Measurements from ENCODE around the gene FLT4. TPM values are rescaled to one million over a fixed set of nuclear protein-coding genes. Genes with fewer than 3 reads are reported as not detected.
A peak's percentile ranks its signal among the peaks of the same experiment; 100 is the strongest.

FLT4 gene
- total RNA-seq, 1 experiment from 2014 or later: 6.3 TPM

DNA sequence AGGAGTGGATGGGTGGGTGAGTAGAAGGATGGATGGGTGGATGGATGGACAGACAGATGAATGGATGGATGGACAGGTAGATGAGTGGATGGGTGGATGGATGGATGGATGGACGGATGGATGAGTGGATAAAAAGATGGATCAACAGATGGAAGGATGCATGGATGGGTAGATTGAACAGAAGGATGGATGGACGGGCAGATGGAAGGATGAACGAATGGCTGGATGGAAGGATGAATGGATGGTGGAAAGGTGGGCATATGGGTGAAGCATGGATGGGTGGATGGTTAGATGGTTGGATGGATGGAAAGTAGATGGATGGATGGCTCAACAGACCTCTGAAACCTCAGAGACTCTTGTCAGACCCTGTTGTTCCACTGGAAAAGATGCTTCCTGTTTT, 10.1 kb downstream of the FLT4 start:
- H4K20me1 ChIP-seq (ENCODE audit: control insufficient read depth, insufficient read depth, insufficient read length): peaks cover 3% of the 10 kb centered on the region
- no peak overlapping the region for H3K18ac ChIP-seq (ENCODE audit: insufficient read length, low read depth, low read length)
- no peak for DNase-seq
- H3K36me3 Mint-ChIP-seq (ENCODE audit: insufficient read depth in 1 of 3, low read depth in 3 of 3): no peaks in the 10 kb centered on the region; a peak in 2 of 7 replicates
- H3K4me3 Mint-ChIP-seq: peak overlapping the region in 1 of 2 experiments; percentile 3; a peak in 1 of 5 replicates
- no peak overlapping the region for H2BK120ac ChIP-seq (ENCODE audit: low read depth, low read length, poor library complexity, severe bottlenecking)
- H4K8ac ChIP-seq (replicated peaks; ENCODE audit: insufficient read length, low read depth, low read length): no peak overlapping the region
- no peak overlapping the region for H3K4ac ChIP-seq (ENCODE audit: low read depth, low read length)
- peaks cover 8% of the 10 kb centered on the region for H3K27me3 Mint-ChIP-seq (ENCODE audit: low read depth)
- no peaks in the 10 kb centered on the region for H3K9me3 ChIP-seq (ENCODE audit: control insufficient read depth, low read depth, low read length)
- H2BK20ac ChIP-seq (ENCODE audit: low read depth, low read length, poor library complexity, severe bottlenecking): no peak overlapping the region
- H3K14ac ChIP-seq (ENCODE audit: insufficient read depth, low read length): no peak overlapping the region
- no peak overlapping the region for H3K9ac ChIP-seq (ENCODE audit: extremely low read depth, insufficient read length, low read length)
- no peaks in the 10 kb centered on the region for H3K27me3 ChIP-seq (ENCODE audit: insufficient read depth, low read length)
- no peaks in the 10 kb centered on the region for H3K79me1 ChIP-seq (ENCODE audit: insufficient read depth, low read depth, low read length, poor library complexity, severe bottlenecking)
- no peak overlapping the region for H4K5ac ChIP-seq (ENCODE audit: insufficient read length, low read depth, low read length)
- H3K4me1 Mint-ChIP-seq: peaks cover 2 to 13% of the 10 kb centered on the region in 2 experiments; a peak in 3 of 4 replicates
- H3K23me2 ChIP-seq (ENCODE audit: insufficient read length, low read depth, low read length, poor library complexity, severe bottlenecking): no peaks in the 10 kb centered on the region
- no peak overlapping the region for H3T11ph ChIP-seq (ENCODE audit: low read length)
- no peak overlapping the region for H3K27ac ChIP-seq (ENCODE audit: insufficient read length, low read depth, low read length)
- H3K23ac ChIP-seq (ENCODE audit: insufficient read length, low read depth, low read length): no peak overlapping the region
- no peak overlapping the region for H3K56ac ChIP-seq (ENCODE audit: insufficient read length, low read depth, low read length)
- no peak overlapping the region for H2BK15ac ChIP-seq (ENCODE audit: low read depth, low read length)
- H2BK5ac ChIP-seq (ENCODE audit: insufficient read length, low read length): no peak overlapping the region
- no peaks in the 10 kb centered on the region; a peak in 1 of 5 replicates for H3K9me3 Mint-ChIP-seq
- no CpG with 5 or more reads among the region's 3 CpGs for WGBS (ENCODE audit: extremely low coverage, insufficient read length, low lambda C conversion rate)
- no peak overlapping the region for H3K27ac Mint-ChIP-seq
- TF ChIP-seq, protein P1, sequence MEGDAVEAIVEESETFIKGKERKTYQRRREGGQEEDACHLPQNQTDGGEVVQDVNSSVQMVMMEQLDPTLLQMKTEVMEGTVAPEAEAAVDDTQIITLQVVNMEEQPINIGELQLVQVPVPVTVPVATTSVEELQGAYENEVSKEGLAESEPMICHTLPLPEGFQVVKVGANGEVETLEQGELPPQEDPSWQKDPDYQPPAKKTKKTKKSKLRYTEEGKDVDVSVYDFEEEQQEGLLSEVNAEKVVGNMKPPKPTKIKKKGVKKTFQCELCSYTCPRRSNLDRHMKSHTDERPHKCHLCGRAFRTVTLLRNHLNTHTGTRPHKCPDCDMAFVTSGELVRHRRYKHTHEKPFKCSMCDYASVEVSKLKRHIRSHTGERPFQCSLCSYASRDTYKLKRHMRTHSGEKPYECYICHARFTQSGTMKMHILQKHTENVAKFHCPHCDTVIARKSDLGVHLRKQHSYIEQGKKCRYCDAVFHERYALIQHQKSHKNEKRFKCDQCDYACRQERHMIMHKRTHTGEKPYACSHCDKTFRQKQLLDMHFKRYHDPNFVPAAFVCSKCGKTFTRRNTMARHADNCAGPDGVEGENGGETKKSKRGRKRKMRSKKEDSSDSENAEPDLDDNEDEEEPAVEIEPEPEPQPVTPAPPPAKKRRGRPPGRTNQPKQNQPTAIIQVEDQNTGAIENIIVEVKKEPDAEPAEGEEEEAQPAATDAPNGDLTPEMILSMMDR (conservative IDR thresholded peaks at IDR 0.05): no peak
- no peak overlapping the region for H2AFZ ChIP-seq (ENCODE audit: low read length)
- no peaks in the 10 kb centered on the region for H3K4me1 ChIP-seq (ENCODE audit: insufficient read depth, low read length)
- no peak overlapping the region for H3K4me2 ChIP-seq (ENCODE audit: insufficient read depth, insufficient read length, low read length)
- H2BK12ac ChIP-seq (ENCODE audit: insufficient read length, low read depth, low read length): no peak overlapping the region
- no peaks in the 10 kb centered on the region for H3K79me2 ChIP-seq (ENCODE audit: insufficient read depth, low read length)
- no peak overlapping the region for H4K91ac ChIP-seq (ENCODE audit: insufficient read length, low read depth, low read length)
- no peak overlapping the region for H2AK5ac ChIP-seq (ENCODE audit: insufficient read length, low read length)

Data from H9 (cell line).